Psoas muscle (tissue), 8 donors: ENCODE measurements around the gene ROBO2. TPM values are rescaled to one million over a fixed set of nuclear protein-coding genes. Genes with fewer than 3 reads are reported as not detected.

Experiments
- ATAC-seq, 4 donors: fragments of 200-7000 bp; cut with Tn5 transposase; one replicate each; pipeline ENCODE4 v1.9.1; 2020; ENCODE audit warnings: moderate library complexity in 3 of 4, mild to moderate bottlenecking in 2 of 4
- DNase-seq, 2 donors: peaks; one replicate each; pipeline ENCODE4 v3.0.0-alpha.2; 2020
- H3K27ac ChIP-seq: fragments of 200-600 bp; one replicate; pipeline ENCODE4 v1.8.0; 2022
- H3K27me3 ChIP-seq, 3 donors: fragments of 200-600 bp in 1 of 3; one replicate each; pipeline versions ENCODE4 v1.6.1 to v1.8.0; 2013 to 2022; ENCODE audit warnings: low read length in 2 of 3, mild to moderate bottlenecking in 2 of 3, moderate library complexity in 1 of 3; ENCODE audit not compliant: insufficient read depth in 3 of 3
- H3K36me3 ChIP-seq, 2 donors: fragments of 200-600 bp in 1 of 2; one replicate each; pipeline versions ENCODE4 v1.6.1 to v1.8.0; 2013 to 2022; ENCODE audit warnings: low read depth in 1 of 2, mild to moderate bottlenecking in 1 of 2, moderate library complexity in 1 of 2; ENCODE audit not compliant: insufficient read depth in 1 of 2
- H3K4me1 ChIP-seq: fragments of 200-600 bp; one replicate; pipeline ENCODE4 v1.8.0; 2022
- H3K4me3 ChIP-seq: fragments of 200-600 bp; one replicate; pipeline ENCODE4 v1.8.0; 2022; ENCODE audit warnings: mild to moderate bottlenecking
- H3K9me3 ChIP-seq: fragments of 200-600 bp; one replicate; pipeline ENCODE4 v1.8.0; 2022
- CTCF ChIP-seq: fragments of 200-600 bp; IDR thresholded peaks from one replicate; pipeline ENCODE4 v1.8.0; 2022; ENCODE audit warnings: antibody characterized with exemption
- WGBS, 3 donors: extraction: QIAGEN DNeasy Blood & Tissue Kit; methylation state at CpG; one replicate each; pipeline versions ENCODE4 v1.1.6 to v1.1.7; 2013; 5-methylcytosine and 5-hydroxymethylcytosine counted together
- intact Hi-C, 2 donors: fragments of 100-400 bp; cut with DNase I; formaldehyde crosslinking; loops; one replicate each; pipeline versions ENCODE4 v1.11.0 to v1.14.2; 2022
- polyA plus RNA-seq, 3 donors: library from polyadenylated mRNA; stranded (reverse); fragments of 200-250 nt; gene quantifications; one replicate each; pipeline ENCODE4 v1.2.3, GENCODE V29; 2013
- total RNA-seq, 4 donors: library from RNA; stranded (reverse); fragmentation: NEBNext Ultra II Directional in 2 of 4; extraction: Animal tissue kit (Norgen Biotek cat#: 25700) in 2 of 4; gene quantifications; one replicate each; pipeline versions ENCODE4 v1.2.1 to v1.2.4, GENCODE V29; 2021 to 2023
- donor health status: healthy with polysubstance abuse.
- donor health status: DM: no; HTN: no; CAD: no; lungs with moderate emphysema.
- donor health status: Bipolar disorder and iron deficiency.
- donor health status: healthy.
- donor health status: DM: yes; HTN: yes; CAD: no.
- donor health status: DM: no; HTN: no; CAD: no.
- donor health status: DM: no; HTN: no; CAD: no.
- donor health status: DM: yes; HTN: yes; CAD: no.

Gene ROBO2
- total and polyA plus RNA-seq, 7 donors = 0.03 to 0.39 (median 0.09) TPM; not detected in 1

GRCh38 chr3:77467702-77468625, 428.1 kb downstream of the ROBO2 start:
- Histone ChIP-seq H3K9me3 (no peaks in the 10 kb centered on the region), H3K4me1 (no peaks in the 10 kb centered on the region), H3K27ac (no peak overlapping the region), H3K4me3 (no peak overlapping the region), H3K27me3 (no peaks in the 10 kb centered on the region), H3K36me3 (no peaks in the 10 kb centered on the region)
- no peak for TF ChIP-seq CTCF
- ATAC-seq (peak; percentile 36 to 56 (median 47)), DNase-seq (no peak)
- intact Hi-C loops = no loop called here
- 16 to 21% (median 19%) methylated on average over 8 of the region's 8 CpGs for WGBS, 3 donors

GRCh38 chr3:77468626-77469020, 428.7 kb downstream of the ROBO2 start:
- DNase-seq = no peak
- intact Hi-C loops = no loop called here
- Histone ChIP-seq H3K36me3 (no peaks in the 10 kb centered on the region), H3K27ac (no peak overlapping the region), H3K4me1 (no peaks in the 10 kb centered on the region), H3K4me3 (no peak overlapping the region), H3K9me3 (no peaks in the 10 kb centered on the region), H3K27me3 (no peaks in the 10 kb centered on the region)
- WGBS, 3 donors = 19 to 37% (median 22%) methylated on average over 3 of the region's 3 CpGs
- no peak for TF ChIP-seq CTCF
- ATAC-seq = no peak

GRCh38 chr3:77475507-77475906, 435.6 kb downstream of the ROBO2 start:
- H3K9me3 ChIP-seq = no peaks in the 10 kb centered on the region
- ATAC-seq (no peak), DNase-seq (no peak)
- no peaks in the 10 kb centered on the region for H3K4me1 ChIP-seq
- 14 to 23% (median 14%) methylated on average over 2 of the region's 2 CpGs for WGBS, 3 donors
- no peaks in the 10 kb centered on the region for H3K36me3 ChIP-seq
- TF ChIP-seq CTCF = no peak
- intact Hi-C loops = no loop called here
- no peak overlapping the region for H3K4me3 ChIP-seq
- H3K27ac ChIP-seq = no peak overlapping the region
- no peaks in the 10 kb centered on the region for H3K27me3 ChIP-seq

- DNase-seq (no peak), ATAC-seq (no peak)
- Histone ChIP-seq H3K36me3 (no peaks in the 10 kb centered on the region), H3K27me3 (no peaks in the 10 kb centered on the region), H3K9me3 (no peaks in the 10 kb centered on the region), H3K4me1 (no peaks in the 10 kb centered on the region), H3K27ac (no peak overlapping the region), H3K4me3 (no peak overlapping the region)
- intact Hi-C loops = no loop called here
- no peak for TF ChIP-seq CTCF
Observed at GRCh38 chr3:77479021-77479420, 439.1 kb downstream of the ROBO2 start.
